Stimulated activated CD4-positive, alpha-beta T cell treated with anti-CD3 and anti-CD28 coated beads, Interleukin-1b, Interleukin-23, amount 100 ng/mL, for 4 hours (primary cell): ENCODE data around the gene ADAMTSL5.
"Not testable (repeated sequence)": the region's sequence is repeated elsewhere in the genome, so short reads cannot be mapped to it uniquely, and the experiment has no call there.

Experiments
- DNase-seq, 2 donors: peaks; one replicate each; pipeline ENCODE4 v3.0.0-alpha.2; 2020; ENCODE audit warnings: low read depth in 2 of 2

Gene ADAMTSL5

GRCh38 chr19:1530856-1531255 is 18.0 kb upstream of the ADAMTSL5 start:
- not testable (repeated sequence) for DNase-seq

GRCh38 chr19:1529430-1529816 is 16.6 kb upstream of the ADAMTSL5 start:
- DNase-seq, result no peak

GRCh38 chr19:1528596-1529429 is 16.0 kb upstream of the ADAMTSL5 start:
- DNase-seq, result no peak

GRCh38 chr19:1527650-1528309 is 15.0 kb upstream of the ADAMTSL5 start:
- no peak for DNase-seq

- no peak for DNase-seq
These were observed 14.3 kb upstream of the ADAMTSL5 start for GRCh38 chr19:1526979-1527649.

GRCh38 chr19:1526066-1526778 is 13.4 kb upstream of the ADAMTSL5 start:
- DNase-seq, result no peak

DNA sequence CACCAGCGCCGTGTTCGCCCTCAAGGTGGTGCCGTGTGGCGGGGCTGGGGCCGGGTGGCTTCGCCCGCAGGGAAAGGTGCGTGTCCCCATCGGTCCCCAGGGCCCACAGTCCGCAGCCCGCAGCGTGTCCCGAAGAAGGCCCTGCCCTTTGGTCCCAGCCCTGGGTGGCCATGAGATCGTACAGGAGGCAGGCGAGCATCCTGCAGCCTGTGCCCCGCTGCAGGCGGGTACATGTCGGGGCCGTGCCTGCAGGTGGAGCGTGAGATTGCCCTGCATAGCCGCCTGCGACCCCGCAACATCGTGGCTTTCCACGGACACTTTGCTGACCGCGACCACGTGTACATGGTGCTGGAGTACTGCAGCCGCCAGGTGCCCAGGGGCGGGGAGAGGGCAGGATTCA is 12.5 kb upstream of the ADAMTSL5 start:
- DNase-seq, result no peak

DNA sequence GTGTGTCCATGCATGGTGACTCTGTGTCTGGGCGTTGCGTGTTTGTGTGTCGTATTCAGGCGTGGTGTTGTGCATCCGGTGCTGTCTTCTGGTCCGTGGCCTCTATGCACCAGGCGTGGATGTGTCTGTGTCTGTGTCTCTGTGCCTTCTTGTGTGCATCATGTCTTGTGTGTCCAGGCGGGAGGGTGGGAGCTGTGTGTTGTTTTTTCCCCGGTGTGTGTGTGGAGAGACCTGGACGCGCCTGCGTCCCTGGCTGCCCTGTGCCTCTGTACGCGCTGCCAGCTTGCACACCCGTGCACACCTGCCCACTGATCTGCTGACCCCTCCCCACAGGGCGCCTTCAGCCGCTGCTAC is 12.1 kb upstream of the ADAMTSL5 start:
- no peak for DNase-seq

GRCh38 chr19:1524287-1524971 is 11.6 kb upstream of the ADAMTSL5 start:
- DNase-seq, result no peak

- no peak for DNase-seq
These were observed 10.8 kb upstream of the ADAMTSL5 start, which contains the start of gene PLK5 for GRCh38 chr19:1523412-1524286. PLK5 (plus strand) TSS chr19:1524077; CDS start chr19:1526997, 2,920 bp downstream.

GRCh38 chr19:1522838-1523237 is 10.0 kb upstream of the ADAMTSL5 start:
- no peak for DNase-seq

- DNase-seq, result no peak
These were observed 9.2 kb upstream of the ADAMTSL5 start for GRCh38 chr19:1522061-1522460.

- DNase-seq, result no peak
These were observed 8.8 kb upstream of the ADAMTSL5 start for GRCh38 chr19:1521636-1522035.

GRCh38 chr19:1520203-1520780 is 7.5 kb upstream of the ADAMTSL5 start:
- DNase-seq, result no peak

DNA sequence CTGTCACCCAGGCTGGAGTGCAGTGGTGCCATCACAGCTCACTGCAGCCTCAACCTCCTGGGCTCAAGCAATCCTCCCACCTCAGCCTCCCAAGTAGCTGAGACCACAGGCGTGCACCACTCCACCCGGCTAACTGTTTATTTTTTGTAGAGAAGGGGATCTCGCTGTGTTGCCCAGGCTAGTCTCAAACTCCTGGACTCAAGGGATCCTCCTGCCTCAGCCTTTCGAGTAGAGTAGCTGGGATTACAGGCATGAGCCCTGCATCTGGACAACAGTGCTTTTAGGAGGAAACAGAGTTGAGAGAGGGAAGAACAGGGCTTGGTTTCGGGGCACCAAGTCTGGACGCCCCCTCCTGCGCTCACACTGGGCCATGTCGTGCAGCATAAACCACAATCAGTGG is 7.0 kb upstream of the ADAMTSL5 start:
- not testable (repeated sequence) for DNase-seq

DNA sequence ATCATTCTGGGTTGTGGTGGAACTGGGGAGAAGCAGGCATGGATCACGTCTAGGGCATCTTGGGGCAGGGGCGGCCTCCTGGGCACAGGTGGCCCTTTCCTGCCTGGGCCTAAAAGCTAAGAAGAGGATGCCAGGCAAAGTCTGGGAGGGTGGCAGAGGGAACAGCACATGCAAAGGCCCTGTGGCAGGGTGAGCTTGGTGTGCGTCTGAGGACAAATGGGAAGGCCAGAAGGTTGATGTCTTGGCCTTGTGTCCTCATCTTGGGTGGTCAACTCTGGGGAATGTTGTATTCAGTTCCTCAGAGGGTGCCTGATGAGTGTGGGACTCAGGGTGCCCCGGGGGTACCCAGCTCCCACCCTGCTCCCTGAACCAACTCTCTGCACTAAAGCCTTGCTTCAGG is 5.7 kb upstream of the ADAMTSL5 start:
- DNase-seq, result no peak

DNA sequence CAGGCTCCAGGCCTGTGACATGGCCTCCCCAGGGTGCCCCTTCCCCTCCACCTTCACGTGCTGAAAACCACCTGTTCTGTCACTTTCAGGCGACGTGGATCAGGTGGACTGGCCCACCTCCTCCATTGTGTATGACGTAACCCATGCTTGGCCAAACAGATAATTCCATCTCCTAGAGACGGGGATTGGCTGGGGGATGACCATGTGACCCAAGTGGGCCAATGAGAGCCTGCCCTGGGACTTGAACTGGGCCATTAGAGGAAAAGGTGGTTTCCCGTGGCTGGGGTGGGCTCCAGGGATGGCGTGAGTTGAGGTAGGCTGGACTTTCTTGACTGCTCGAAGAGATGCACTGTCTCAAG is 3.6 kb upstream of the ADAMTSL5 start:
- no peak for DNase-seq

DNA sequence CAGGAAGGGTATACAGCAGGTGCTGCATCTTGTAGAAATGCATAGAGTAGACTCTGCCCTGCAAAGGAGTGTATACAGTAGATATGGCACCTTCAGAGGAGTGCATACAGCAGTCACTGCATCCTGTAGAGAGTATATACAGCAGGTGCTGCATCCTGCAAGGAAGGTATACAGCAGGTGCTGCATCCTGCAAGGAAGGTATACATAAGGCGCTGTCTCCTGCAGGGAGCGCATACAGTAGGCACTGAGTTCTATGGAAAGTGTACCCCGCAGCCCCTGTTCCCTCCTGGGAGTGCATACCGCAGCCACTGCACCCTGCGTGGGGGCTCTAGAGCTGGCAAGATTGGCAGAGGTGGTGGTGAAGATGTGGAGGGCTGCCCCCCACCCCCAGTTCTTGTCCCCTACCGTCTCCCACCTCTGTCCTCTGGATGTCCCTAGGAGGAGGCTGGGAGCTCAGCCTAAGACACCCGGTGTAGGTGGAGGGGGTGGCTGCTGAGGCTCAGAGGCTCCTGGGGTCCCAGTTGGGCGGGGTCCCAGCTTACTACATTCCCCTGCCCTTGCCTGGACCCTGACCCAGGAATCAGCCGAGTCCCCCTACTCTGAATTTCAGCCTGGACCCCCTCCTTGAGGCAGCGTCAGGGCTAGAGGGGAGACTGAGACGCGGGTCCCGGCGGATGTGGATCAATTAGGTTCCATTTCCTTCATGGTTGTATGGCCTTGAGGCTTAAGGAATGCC is 2.3 kb upstream of the ADAMTSL5 start:
- DNase-seq, result no peak

GRCh38 chr19:1514295-1514661 is 1.5 kb upstream of the ADAMTSL5 start:
- no peak for DNase-seq
